GM10266 (cell line): ENCODE results near the gene TIAM1.

Source experiments
- DNase-seq: peaks from one replicate; pipeline ENCODE4 v3.0.0; 2012; ENCODE audit errors: extremely low spot score
- CTCF ChIP-seq: IDR thresholded peaks from 2 replicates; pipeline ENCODE4 v1.5.1; 2012; ENCODE audit warnings: mild to moderate bottlenecking, low read depth; ENCODE audit not compliant: control insufficient read depth, insufficient read depth; ENCODE audit errors: missing control alignments

The TIAM1 gene

GRCh38 chr21:31354122-31354521 is 10.1 kb upstream of the TIAM1 start:
- no peak for TF ChIP-seq CTCF
- DNase-seq, result no peak

DNA sequence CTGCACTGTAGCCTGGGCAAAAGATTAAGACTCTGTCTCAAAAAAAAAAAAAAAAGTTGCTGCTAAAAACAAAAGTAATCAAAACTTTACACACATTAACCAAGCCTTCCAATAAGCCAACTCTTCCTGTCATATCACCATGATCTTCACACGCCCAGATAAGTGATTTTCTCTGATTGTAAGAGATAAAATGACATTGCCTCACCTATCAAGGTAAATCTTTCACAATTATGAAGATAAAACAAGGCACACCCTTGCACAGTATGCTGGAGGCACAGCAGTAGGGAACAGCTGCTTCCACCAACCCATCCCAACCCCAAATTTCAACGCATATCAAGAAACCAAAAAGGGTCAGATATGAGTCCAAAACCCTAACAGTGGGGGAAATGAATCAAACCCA is 8.8 kb upstream of the TIAM1 start:
- no peak for DNase-seq
- no peak for TF ChIP-seq CTCF

DNA sequence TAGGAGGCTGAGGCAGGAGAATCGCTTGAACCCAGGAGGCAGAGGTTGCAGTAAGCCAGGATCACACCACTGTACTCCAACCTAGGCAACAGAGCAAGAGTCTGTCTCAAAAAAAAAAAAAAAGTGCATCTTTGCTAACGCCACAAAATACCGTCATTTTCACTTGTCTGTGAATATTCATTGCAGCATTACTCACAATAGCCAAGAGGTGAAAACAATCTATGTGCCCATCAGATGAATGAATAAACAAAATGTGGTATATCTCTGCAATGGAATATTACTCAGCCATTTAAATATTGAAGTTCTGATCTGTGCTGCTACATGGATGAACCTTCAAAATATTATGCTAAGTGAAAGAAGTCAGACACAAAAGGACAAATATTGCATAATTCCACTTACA is 7.9 kb upstream of the TIAM1 start:
- no peak for TF ChIP-seq CTCF
- no peak for DNase-seq

DNA sequence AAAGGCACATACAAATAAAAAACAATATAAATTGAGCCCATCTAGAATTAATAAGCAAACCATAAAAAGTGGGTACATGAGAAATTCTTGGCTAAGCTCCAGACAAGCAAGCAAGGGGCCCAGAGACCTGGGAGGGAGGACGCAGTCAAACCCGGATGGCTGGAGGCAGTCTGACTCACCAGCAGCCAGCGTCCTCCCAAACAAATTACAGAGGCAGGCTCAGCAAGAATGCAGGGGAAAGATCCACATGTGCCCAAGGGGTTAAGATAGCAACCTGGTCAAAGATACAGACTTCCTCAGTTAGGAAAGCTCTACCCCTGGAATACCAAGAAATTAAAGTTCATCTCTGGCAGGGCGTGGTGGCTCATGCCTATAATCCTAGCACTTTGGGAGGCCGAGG is 7.4 kb upstream of the TIAM1 start:
- no peak for DNase-seq
- no peak for TF ChIP-seq CTCF

- TF ChIP-seq CTCF, result no peak
These were observed 5.1 kb upstream of the TIAM1 start for GRCh38 chr21:31349208-31349607.

DNA sequence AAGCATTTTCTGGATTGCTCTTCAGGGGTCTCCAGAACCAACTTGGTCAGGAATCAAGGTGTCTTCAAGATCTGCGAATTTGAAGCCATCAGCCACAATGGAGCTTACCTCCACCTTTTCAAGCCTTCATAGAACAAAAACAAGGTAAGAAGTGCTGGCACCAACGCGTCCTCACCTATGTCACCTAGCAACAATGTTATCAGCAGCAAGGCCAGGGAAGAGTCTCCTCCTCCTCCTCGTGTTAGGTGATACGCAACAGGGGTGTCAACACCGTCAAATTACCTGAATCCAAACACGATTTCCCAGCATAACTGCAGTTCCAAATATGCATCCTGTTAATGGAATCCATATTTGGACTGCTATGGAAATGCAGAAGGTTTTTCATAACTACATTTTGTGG is 4.1 kb upstream of the TIAM1 start:
- DNase-seq, result no peak
- TF ChIP-seq CTCF, result no peak

More at GRCh38 chr21:31349208-31349607, 5.1 kb upstream of the TIAM1 start:
- DNase-seq, result no peak

- no peak for TF ChIP-seq CTCF
- no peak for DNase-seq
These were observed 3.5 kb upstream of the TIAM1 start for GRCh38 chr21:31347435-31348032.
